Suppressor macrophage treated with lipopolysaccharide for 1 hour (primary cell): ENCODE data around the gene RAB27B.
"Not testable (repeated sequence)": the region's sequence is repeated elsewhere in the genome, so short reads cannot be mapped to it uniquely, and the experiment has no call there.

ENCODE experiments used
- DNase-seq, 3 donors: peaks; one replicate each; pipeline ENCODE4 v3.0.0-alpha.2; 2020 to 2022

The RAB27B gene

GRCh38 chr18:54820785-54821275 is 7.4 kb upstream of the RAB27B start:
- not testable (repeated sequence) for DNase-seq

- DNase-seq = no peak
These were observed 5.1 kb upstream of the RAB27B start for GRCh38 chr18:54822872-54823845.

- DNase-seq = no peak
These were observed 3.5 kb upstream of the RAB27B start for GRCh38 chr18:54824761-54825160.

GRCh38 chr18:54825601-54826344 is 2.5 kb upstream of the RAB27B start:
- no peak for DNase-seq

GRCh38 chr18:54828986-54829385 is 709 bp downstream of the RAB27B start:
- DNase-seq = no peak

GRCh38 chr18:54829856-54830255 is 1.6 kb downstream of the RAB27B start:
- DNase-seq = no peak

- no peak for DNase-seq
These were observed 2.0 kb downstream of the RAB27B start for GRCh38 chr18:54830260-54830659.

- no peak for DNase-seq
These were observed 2.6 kb downstream of the RAB27B start for GRCh38 chr18:54830866-54831265.

GRCh38 chr18:54835944-54836343 is 7.7 kb downstream of the RAB27B start:
- no peak for DNase-seq

GRCh38 chr18:54843314-54843713 is 15.0 kb downstream of the RAB27B start:
- no peak for DNase-seq

- DNase-seq = no peak
These were observed 17.5 kb downstream of the RAB27B start for GRCh38 chr18:54845787-54846186.

- no peak for DNase-seq
These were observed 19.8 kb downstream of the RAB27B start for GRCh38 chr18:54848121-54848520.

- no peak for DNase-seq
These were observed 21.4 kb downstream of the RAB27B start for GRCh38 chr18:54849683-54850082.

- no peak for DNase-seq
These were observed 22.3 kb downstream of the RAB27B start for GRCh38 chr18:54850598-54850997.

GRCh38 chr18:54852780-54853675 is 24.8 kb downstream of the RAB27B start:
- peak in 1 of 3 donors; percentile 6 for DNase-seq

- DNase-seq = not testable (repeated sequence)
These were observed 26.8 kb downstream of the RAB27B start for GRCh38 chr18:54855050-54855449.

GRCh38 chr18:54856105-54856646 is 27.9 kb downstream of the RAB27B start:
- no peak for DNase-seq

GRCh38 chr18:54857499-54857898 is 29.2 kb downstream of the RAB27B start:
- DNase-seq = no peak

- no peak for DNase-seq
These were observed 31.6 kb downstream of the RAB27B start for GRCh38 chr18:54859667-54860421.

- DNase-seq = peak in 1 of 3 donors; percentile 15
These were observed 32.7 kb downstream of the RAB27B start for GRCh38 chr18:54860941-54861340.

- no peak for DNase-seq
These were observed 38.9 kb downstream of the RAB27B start for GRCh38 chr18:54867131-54867530.
